SU-DHL-6 (cell line): Measurements from ENCODE around the gene SORCS2.

Source experiments
- H2AFZ ChIP-seq: fragments of 200-600 bp; sonication (generic); 2 replicates; pipeline ENCODE4 v1.6.1; 2014; ENCODE audit warnings: low read depth, mild to moderate bottlenecking, moderate library complexity, mixed read lengths, antibody characterized with exemption, low read length; ENCODE audit not compliant: severe bottlenecking
- H3F3A ChIP-seq: fragments of 200-600 bp; shearing (Covaris generic); 2 replicates; pipeline ENCODE4 v1.6.0; 2016; ENCODE audit warnings: antibody characterized with exemption, mild to moderate bottlenecking; ENCODE audit not compliant: insufficient read depth
- H3K27ac ChIP-seq: fragments of 200-600 bp; sonication (generic); 2 replicates; pipeline ENCODE4 v1.5.1; 2016; ENCODE audit warnings: low read depth, mild to moderate bottlenecking, low read length, moderate library complexity, mixed read lengths
- H3K27me3 ChIP-seq: fragments of 200-600 bp; sonication (generic), shearing (Covaris generic); 2 replicates; pipeline ENCODE4 v1.6.0; 2014; ENCODE audit warnings: mild to moderate bottlenecking, low read length
- H3K36me3 ChIP-seq: fragments of 200-600 bp; sonication (generic); 2 replicates; pipeline ENCODE4 v1.6.1; 2014; ENCODE audit warnings: mild to moderate bottlenecking, low read length, mixed read lengths
- H3K4me2 ChIP-seq: fragments of 300-600, 200-600 bp; shearing (Covaris generic), sonication (generic); 2 replicates; pipeline ENCODE4 v1.6.0; 2014; ENCODE audit warnings: low read length, low read depth, mild to moderate bottlenecking; ENCODE audit not compliant: poor library complexity, severe bottlenecking
- H3K4me3 ChIP-seq: fragments of 200-600 bp; sonication (generic); 2 replicates; pipeline ENCODE4 v1.5.1; 2014; ENCODE audit warnings: antibody characterized with exemption, low read length, mild to moderate bottlenecking, mixed read lengths; ENCODE audit not compliant: insufficient read depth, poor library complexity, severe bottlenecking
- H3K79me2 ChIP-seq: fragments of 200-600 bp; sonication (generic); 2 replicates; pipeline ENCODE4 v1.6.1; 2014; ENCODE audit warnings: mild to moderate bottlenecking, low read length, moderate library complexity; ENCODE audit not compliant: insufficient read depth
- H3K9ac ChIP-seq: fragments of 200-600 bp; sonication (generic); 2 replicates; pipeline ENCODE4 v1.7.0; 2014; ENCODE audit warnings: mild to moderate bottlenecking, low read length
- H3K9me2 ChIP-seq: fragments of 200-600 bp; sonication (generic); replicated peaks from 2 replicates; pipeline ENCODE4 v1.6.1; 2014; ENCODE audit warnings: low read length; ENCODE audit not compliant: insufficient read depth
- H3K9me3 ChIP-seq: fragments of 200-600 bp; sonication (generic); 2 replicates; pipeline ENCODE4 v1.6.1; 2014; ENCODE audit warnings: low read length, mixed read lengths; ENCODE audit not compliant: insufficient read depth
- H4K20me1 ChIP-seq: fragments of 200-600 bp; sonication (generic); 2 replicates; pipeline ENCODE4 v1.6.1; 2014; ENCODE audit warnings: low read depth, mild to moderate bottlenecking, antibody characterized with exemption, low read length, moderate library complexity, mixed read lengths
- EZH2phosphoT487 ChIP-seq: fragments of 200-600 bp; sonication (generic), shearing (Covaris generic); conservative IDR thresholded peaks from 2 replicates; pipeline ENCODE4 v1.6.1; 2018; ENCODE audit warnings: mild to moderate bottlenecking, antibody characterized with exemption, low read length, moderate library complexity, mixed read lengths
- TF ChIP-seq, protein P1 (sequence below): fragments of 200-600 bp; sonication (generic); IDR thresholded peaks from one replicate; pipeline ENCODE4 v1.5.1; 2017; ENCODE audit warnings: antibody characterized with exemption, mild to moderate bottlenecking, low read length, moderate library complexity; ENCODE audit not compliant: insufficient read depth, poor library complexity, severe bottlenecking

SORCS2 gene

DNA sequence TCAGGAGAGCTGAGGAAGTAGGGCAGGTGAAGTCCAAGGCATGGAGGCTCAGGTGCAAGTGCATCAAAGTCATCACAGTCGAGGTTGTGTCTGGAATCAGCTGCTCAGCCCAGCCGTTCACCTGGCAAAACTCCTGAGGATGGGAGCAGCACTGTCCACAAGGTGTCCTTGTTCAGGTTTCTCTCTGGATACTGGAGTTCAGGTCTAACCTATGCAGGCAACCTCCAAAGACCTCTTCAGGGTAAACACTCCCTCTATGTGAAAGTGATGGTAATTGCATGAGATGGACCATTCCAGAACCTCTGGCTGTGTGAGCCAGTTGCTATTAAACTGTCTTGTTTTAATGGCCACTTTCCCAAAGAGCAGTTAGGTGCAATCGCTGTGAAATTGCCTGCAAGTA lies 362.6 kb downstream of the SORCS2 start:
- Histone ChIP-seq H3K9me3 (peaks cover 13% of the 10 kb centered on the region; the same call in 1 of the 2 replicates), H3K9ac (no peak overlapping the region), H3F3A (no peaks in the 10 kb centered on the region), H3K27ac (no peak overlapping the region), H4K20me1 (no peaks in the 10 kb centered on the region), H2AFZ (no peak overlapping the region), H3K79me2 (no peaks in the 10 kb centered on the region), H3K4me2 (no peak overlapping the region), H3K4me3 (no peak overlapping the region), H3K9me2 (no peaks in the 10 kb centered on the region), H3K27me3 (no peaks in the 10 kb centered on the region), H3K36me3 (no peaks in the 10 kb centered on the region)
- TF ChIP-seq EZH2phosphoT487 = no peak
- TF ChIP-seq, protein P1, sequence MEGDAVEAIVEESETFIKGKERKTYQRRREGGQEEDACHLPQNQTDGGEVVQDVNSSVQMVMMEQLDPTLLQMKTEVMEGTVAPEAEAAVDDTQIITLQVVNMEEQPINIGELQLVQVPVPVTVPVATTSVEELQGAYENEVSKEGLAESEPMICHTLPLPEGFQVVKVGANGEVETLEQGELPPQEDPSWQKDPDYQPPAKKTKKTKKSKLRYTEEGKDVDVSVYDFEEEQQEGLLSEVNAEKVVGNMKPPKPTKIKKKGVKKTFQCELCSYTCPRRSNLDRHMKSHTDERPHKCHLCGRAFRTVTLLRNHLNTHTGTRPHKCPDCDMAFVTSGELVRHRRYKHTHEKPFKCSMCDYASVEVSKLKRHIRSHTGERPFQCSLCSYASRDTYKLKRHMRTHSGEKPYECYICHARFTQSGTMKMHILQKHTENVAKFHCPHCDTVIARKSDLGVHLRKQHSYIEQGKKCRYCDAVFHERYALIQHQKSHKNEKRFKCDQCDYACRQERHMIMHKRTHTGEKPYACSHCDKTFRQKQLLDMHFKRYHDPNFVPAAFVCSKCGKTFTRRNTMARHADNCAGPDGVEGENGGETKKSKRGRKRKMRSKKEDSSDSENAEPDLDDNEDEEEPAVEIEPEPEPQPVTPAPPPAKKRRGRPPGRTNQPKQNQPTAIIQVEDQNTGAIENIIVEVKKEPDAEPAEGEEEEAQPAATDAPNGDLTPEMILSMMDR = no peak

DNA sequence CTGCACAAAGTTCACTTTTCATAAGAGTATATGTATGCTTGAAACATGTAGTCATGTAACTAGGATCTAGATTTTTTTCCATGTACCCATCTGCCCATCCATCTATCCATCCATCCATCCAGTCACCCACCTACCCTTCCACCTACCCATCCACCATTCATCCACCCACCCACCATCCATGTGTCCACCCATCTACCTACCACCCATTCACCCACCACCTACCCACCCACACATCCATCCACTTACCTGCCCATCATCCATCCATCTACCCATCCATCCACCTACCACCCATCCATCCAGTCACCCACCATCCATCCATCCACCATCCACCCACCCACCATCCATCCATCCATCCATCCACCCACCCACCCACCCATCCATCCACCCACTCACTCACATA lies 364.2 kb downstream of the SORCS2 start:
- Histone ChIP-seq H3K4me2 (no peak overlapping the region), H2AFZ (no peak overlapping the region), H3K27ac (no peak overlapping the region), H3K9ac (no peak overlapping the region), H3K4me3 (no peak overlapping the region), H3K79me2 (no peaks in the 10 kb centered on the region), H3K9me3 (peaks cover 13% of the 10 kb centered on the region; the same call in 1 of the 2 replicates), H3K27me3 (no peaks in the 10 kb centered on the region), H3F3A (no peaks in the 10 kb centered on the region), H3K36me3 (no peaks in the 10 kb centered on the region), H4K20me1 (no peaks in the 10 kb centered on the region), H3K9me2 (no peaks in the 10 kb centered on the region)
- TF ChIP-seq EZH2phosphoT487 = no peak
- TF ChIP-seq, protein P1 = no peak

DNA sequence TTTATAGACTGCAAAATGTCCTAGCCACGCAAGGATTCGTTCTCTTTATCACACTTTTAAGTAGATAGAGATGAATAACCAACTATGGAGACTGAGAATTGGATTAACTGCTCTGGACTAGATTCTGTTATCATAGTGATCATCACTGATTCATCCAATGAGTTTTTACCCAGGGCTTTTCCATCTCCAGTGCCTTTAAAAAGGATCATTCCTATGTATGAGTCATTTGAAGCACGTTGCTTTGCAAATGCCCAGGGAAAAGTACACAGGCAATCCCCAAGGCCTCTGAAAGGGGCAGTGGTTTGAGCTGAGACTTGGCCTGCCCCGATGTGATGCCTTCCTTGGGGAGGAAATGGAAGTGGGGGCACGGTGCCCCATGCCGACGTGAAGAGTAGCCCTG lies 365.1 kb downstream of the SORCS2 start:
- no peak overlapping the region for H3K4me2 ChIP-seq
- H3F3A ChIP-seq = no peaks in the 10 kb centered on the region
- H3K27ac ChIP-seq = no peak overlapping the region
- TF ChIP-seq, protein P1 = no peak
- TF ChIP-seq EZH2phosphoT487 = no peak
- no peak overlapping the region for H3K9ac ChIP-seq
- H3K4me3 ChIP-seq = no peak overlapping the region
- no peaks in the 10 kb centered on the region for H3K9me2 ChIP-seq
- no peaks in the 10 kb centered on the region for H3K79me2 ChIP-seq
- no peak overlapping the region for H2AFZ ChIP-seq
- no peaks in the 10 kb centered on the region for H3K27me3 ChIP-seq
- no peaks in the 10 kb centered on the region for H3K36me3 ChIP-seq
- H3K9me3 ChIP-seq = peaks cover 7% of the 10 kb centered on the region; the same call in 1 of the 2 replicates
- no peaks in the 10 kb centered on the region for H4K20me1 ChIP-seq

DNA sequence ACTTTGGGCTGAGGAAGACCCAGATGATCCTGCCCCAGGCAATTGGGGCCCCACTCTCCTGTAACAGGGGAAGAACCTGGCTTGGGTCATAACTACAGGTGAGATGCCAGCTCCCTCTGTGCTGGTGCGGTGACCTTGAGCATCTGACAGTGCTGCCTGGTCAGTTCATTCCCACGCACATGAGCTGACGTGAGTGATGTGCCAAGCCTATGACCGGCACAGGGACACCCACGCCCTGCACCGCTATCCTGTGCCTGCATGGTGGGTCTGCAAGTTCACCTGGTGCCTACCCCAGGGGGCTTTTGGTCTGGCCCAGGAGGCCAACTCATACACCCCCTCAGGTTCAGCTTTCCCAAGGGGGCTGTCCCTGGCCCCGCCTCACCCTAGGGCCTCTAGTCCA lies 366.1 kb downstream of the SORCS2 start:
- Histone ChIP-seq H3K4me2 (no peak overlapping the region), H3K79me2 (no peaks in the 10 kb centered on the region), H3F3A (no peaks in the 10 kb centered on the region), H3K27ac (no peak overlapping the region), H4K20me1 (no peaks in the 10 kb centered on the region), H3K36me3 (no peaks in the 10 kb centered on the region), H3K9me3 (no peaks in the 10 kb centered on the region), H3K9me2 (no peaks in the 10 kb centered on the region), H2AFZ (no peak overlapping the region), H3K4me3 (no peak overlapping the region), H3K27me3 (no peaks in the 10 kb centered on the region), H3K9ac (no peak overlapping the region)
- TF ChIP-seq, protein P1 = no peak
- TF ChIP-seq EZH2phosphoT487 = no peak
